Measurements from ENCODE around the gene MSS51. TPM values are rescaled to one million over a fixed set of nuclear protein-coding genes. Genes with fewer than 3 reads are reported as not detected.

MSS51 gene
- total RNA-seq, 1 experiment from 2014 or later = 3.3 TPM

DNA sequence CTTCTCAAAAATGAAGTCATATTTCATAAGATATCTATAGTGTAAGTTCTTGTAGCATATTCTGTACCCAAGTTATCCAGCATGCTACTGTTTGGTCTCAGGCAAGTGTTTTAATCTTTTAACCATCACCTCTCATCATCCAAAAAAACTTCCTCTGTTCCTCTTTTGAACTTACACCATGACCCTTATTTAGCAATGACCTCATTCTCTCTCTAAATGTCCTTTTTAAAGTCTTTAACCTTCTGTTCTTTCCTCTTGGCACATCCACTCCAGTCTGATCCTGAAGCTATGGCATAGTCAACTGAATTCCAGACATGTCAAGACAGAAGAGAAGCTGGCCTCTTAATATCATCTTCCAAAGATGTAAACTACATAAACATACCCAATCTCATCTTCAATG, 36.2 kb upstream of the MSS51 start:
- no peak overlapping the region for H3K27ac Mint-ChIP-seq (ENCODE audit: unreplicated experiment)
- CTCF ChIA-PET = no interaction called here
- peaks cover 16% of the 10 kb centered on the region for H3K36me3 Mint-ChIP-seq (ENCODE audit: insufficient read depth, unreplicated experiment)

DNA sequence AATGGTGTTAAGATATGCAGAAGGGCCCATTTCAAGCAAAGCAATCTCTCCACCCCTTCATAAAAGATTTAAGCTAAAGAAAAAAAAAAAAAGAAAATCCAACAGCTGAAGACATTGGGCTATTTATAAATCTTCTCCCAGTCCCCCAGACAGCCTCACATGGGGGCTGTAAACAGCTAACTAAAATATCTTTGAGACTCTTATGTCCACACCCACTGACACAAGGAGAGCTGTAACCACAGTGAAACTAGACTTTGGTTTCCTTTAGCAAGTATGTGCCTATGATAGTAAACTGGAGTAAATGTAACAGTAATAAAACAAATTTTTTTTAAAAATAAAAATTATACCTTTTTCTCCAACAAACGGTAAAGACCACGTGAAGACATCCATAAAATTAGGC, 33.8 kb upstream of the MSS51 start:
- Mint-ChIP-seq H3K9me3 (ENCODE audit: low read depth, unreplicated experiment) (no peaks in the 10 kb centered on the region), H3K27me3 (ENCODE audit: unreplicated experiment) (no peaks in the 10 kb centered on the region), H3K36me3 (ENCODE audit: insufficient read depth, unreplicated experiment) (peaks cover 13% of the 10 kb centered on the region), H3K4me1 (ENCODE audit: low read depth, unreplicated experiment) (no peaks in the 10 kb centered on the region), H3K4me3 (ENCODE audit: low read depth, unreplicated experiment) (no peak overlapping the region), H3K27ac (ENCODE audit: unreplicated experiment) (no peak overlapping the region)
- BruUV-seq (replicated peaks) = no TSS peak
- DNase-seq = no peak
- TF ChIP-seq, protein P1, sequence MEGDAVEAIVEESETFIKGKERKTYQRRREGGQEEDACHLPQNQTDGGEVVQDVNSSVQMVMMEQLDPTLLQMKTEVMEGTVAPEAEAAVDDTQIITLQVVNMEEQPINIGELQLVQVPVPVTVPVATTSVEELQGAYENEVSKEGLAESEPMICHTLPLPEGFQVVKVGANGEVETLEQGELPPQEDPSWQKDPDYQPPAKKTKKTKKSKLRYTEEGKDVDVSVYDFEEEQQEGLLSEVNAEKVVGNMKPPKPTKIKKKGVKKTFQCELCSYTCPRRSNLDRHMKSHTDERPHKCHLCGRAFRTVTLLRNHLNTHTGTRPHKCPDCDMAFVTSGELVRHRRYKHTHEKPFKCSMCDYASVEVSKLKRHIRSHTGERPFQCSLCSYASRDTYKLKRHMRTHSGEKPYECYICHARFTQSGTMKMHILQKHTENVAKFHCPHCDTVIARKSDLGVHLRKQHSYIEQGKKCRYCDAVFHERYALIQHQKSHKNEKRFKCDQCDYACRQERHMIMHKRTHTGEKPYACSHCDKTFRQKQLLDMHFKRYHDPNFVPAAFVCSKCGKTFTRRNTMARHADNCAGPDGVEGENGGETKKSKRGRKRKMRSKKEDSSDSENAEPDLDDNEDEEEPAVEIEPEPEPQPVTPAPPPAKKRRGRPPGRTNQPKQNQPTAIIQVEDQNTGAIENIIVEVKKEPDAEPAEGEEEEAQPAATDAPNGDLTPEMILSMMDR (IDR thresholded peaks at IDR 0.05; ENCODE audit: unreplicated experiment) = no peak
- CTCF ChIA-PET = no interaction called here
- intact Hi-C loops (cut with micrococcal nuclease; ENCODE audit: unreplicated experiment) = no loop called here

More for the DNA sequence above, 36.2 kb upstream of the MSS51 start:
- TF ChIP-seq, protein P1 (IDR thresholded peaks at IDR 0.05; ENCODE audit: unreplicated experiment) = no peak
- intact Hi-C loops (cut with micrococcal nuclease; ENCODE audit: unreplicated experiment) = no loop called here
- H3K4me1 Mint-ChIP-seq (ENCODE audit: low read depth, unreplicated experiment) = no peaks in the 10 kb centered on the region
- DNase-seq = no peak
- H3K4me3 Mint-ChIP-seq (ENCODE audit: low read depth, unreplicated experiment) = no peak overlapping the region
- no TSS peak for BruUV-seq (replicated peaks)
- H3K9me3 Mint-ChIP-seq (ENCODE audit: low read depth, unreplicated experiment) = no peaks in the 10 kb centered on the region
- no peaks in the 10 kb centered on the region for H3K27me3 Mint-ChIP-seq (ENCODE audit: unreplicated experiment)

DNA sequence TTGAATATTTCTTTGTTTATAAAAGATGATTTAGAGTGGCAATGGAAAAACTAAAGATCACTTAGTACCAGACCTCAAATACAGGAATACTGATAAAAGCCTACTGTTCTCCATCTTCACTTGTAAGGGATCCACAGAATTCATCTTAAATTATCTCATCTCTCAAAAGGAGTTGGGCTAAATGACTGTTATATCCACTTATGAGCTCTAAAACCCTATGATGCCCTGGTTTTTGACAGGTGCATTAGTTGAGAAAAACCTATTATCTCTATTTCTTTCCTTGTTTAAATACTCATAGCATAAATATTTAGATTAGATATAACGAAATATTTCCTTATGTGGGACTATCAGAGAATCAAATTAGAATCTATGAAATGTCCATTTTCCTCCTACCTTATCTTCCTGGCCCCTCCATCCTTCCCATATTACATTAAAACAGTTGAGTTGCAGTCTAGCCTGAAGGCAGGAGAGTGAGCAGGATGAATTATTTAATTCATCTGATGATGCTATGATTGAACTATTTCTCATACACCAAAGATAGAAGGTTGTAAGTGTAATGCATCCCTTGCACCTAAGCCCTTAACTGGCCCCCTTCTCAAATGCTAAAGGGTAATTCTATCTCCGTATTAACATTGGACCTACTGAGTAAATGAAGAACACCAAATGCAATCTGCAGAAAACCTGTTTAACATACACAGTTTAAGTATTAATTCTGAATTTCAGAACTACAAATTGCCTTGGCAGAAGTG, 32.8 kb upstream of the MSS51 start:
- Mint-ChIP-seq H3K4me3 (ENCODE audit: low read depth, unreplicated experiment) (no peak overlapping the region), H3K27me3 (ENCODE audit: unreplicated experiment) (no peaks in the 10 kb centered on the region), H3K27ac (ENCODE audit: unreplicated experiment) (no peak overlapping the region), H3K9me3 (ENCODE audit: low read depth, unreplicated experiment) (no peaks in the 10 kb centered on the region), H3K36me3 (ENCODE audit: insufficient read depth, unreplicated experiment) (peaks cover 6% of the 10 kb centered on the region), H3K4me1 (ENCODE audit: low read depth, unreplicated experiment) (no peaks in the 10 kb centered on the region)
- no TSS peak for BruUV-seq (replicated peaks)
- CTCF ChIA-PET = no interaction called here
- no peak for DNase-seq
- intact Hi-C loops (cut with micrococcal nuclease; ENCODE audit: unreplicated experiment) = no loop called here
- TF ChIP-seq, protein P1 (IDR thresholded peaks at IDR 0.05; ENCODE audit: unreplicated experiment) = no peak

DNA sequence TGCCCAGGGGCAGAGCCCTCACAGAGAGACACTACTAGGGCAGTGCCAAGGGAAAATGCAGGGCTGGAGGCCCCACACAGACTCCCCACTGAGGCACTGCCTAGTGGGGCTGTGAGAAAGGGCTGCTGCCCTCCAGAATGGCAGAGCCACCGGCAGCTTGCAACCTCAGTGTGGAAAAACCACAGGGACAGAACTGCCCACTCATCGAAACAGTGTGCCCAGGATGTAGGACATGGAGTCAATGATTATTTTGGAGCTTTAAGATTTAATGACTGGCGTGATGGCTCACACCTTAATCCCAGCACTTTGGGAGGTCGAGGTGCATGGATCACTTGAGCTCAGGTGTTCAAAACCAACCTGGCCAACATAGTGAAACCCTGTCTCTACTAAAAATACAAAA, 27.5 kb upstream of the MSS51 start:
- Mint-ChIP-seq H3K36me3 (ENCODE audit: insufficient read depth, unreplicated experiment) (no peaks in the 10 kb centered on the region), H3K27ac (ENCODE audit: unreplicated experiment) (no peak overlapping the region), H3K9me3 (ENCODE audit: low read depth, unreplicated experiment) (no peaks in the 10 kb centered on the region), H3K4me3 (ENCODE audit: low read depth, unreplicated experiment) (no peak overlapping the region), H3K27me3 (ENCODE audit: unreplicated experiment) (no peaks in the 10 kb centered on the region), H3K4me1 (ENCODE audit: low read depth, unreplicated experiment) (no peaks in the 10 kb centered on the region)
- no peak for DNase-seq
- BruUV-seq (replicated peaks) = no TSS peak
- TF ChIP-seq, protein P1 (IDR thresholded peaks at IDR 0.05; ENCODE audit: unreplicated experiment) = no peak
- intact Hi-C loops (cut with micrococcal nuclease; ENCODE audit: unreplicated experiment) = no loop called here
- CTCF ChIA-PET = interaction anchor here (0.6 kb wide), 1 partner anchor 75 kb away, joined by 3 read pairs; no protein-coding TSS in a partner anchor

Measured in Calu3 (cell line).